HepG2 (cell line): ENCODE data around the gene EIF4EBP3. TPM values are rescaled to one million over a fixed set of nuclear protein-coding genes. Genes with fewer than 3 reads are reported as not detected.

Experiments used
- ATAC-seq: fragments of 200-7000 bp; cut with Tn5 transposase; 3 replicates; pipeline ENCODE4 v1.9.1; 2020; ENCODE audit warnings: mild to moderate bottlenecking, moderate library complexity
- BruUV-seq: library from RNA; stranded (reverse); fragments of 400-500 nt; replicated peaks from 2 replicates; lab custom pipeline; 2021; lab: Mats Ljungman, UMichigan
- CTCF ChIA-PET: fragments of 300-600 bp; formaldehyde crosslinking; extraction: SDS; loops from one replicate; lab custom pipeline; 2021; ENCODE audit warnings: low total read pairs, inconsistent platforms, low intra/inter-chr PET ratio; lab: Yijun Ruan, JAX
- POLR2A ChIA-PET: fragments of 350-600 bp; sonication (Branson Sonifier 250); formaldehyde crosslinking; loops from one replicate; lab custom pipeline; 2020; ENCODE audit warnings: antibody characterized with exemption, inconsistent platforms; lab: Yijun Ruan, JAX
- DNase-seq: peaks from one replicate; pipeline ENCODE4 v3.0.0-alpha.2; 2015; ENCODE audit warnings: low spot score
- FAIRE-seq: peaks from 3 replicates; lab custom pipeline; 2011; peaks lifted over from hg19 to GRCh38; lab: Jason Lieb, UNC
- H2AFZ ChIP-seq: one replicate; pipeline ENCODE4 v1.6.1; 2011; ENCODE audit warnings: low read length, inconsistent platforms
- H3K27ac ChIP-seq: fragments of 300-600 bp; 3 replicates; pipeline ENCODE4 v1.8.0; 2011; ENCODE audit warnings: mixed run types, mild to moderate bottlenecking, mixed read lengths, low read length, inconsistent platforms; ENCODE audit not compliant: insufficient read depth; ENCODE audit errors: extremely low read length
- H3K27me3 ChIP-seq, 2 experiments: fragments of 200-600 bp in 1 of 2; 2 replicates in 1 of 2; 3 replicates in 1 of 2; pipeline versions ENCODE4 v1.6.0 to v1.8.0; 2011; ENCODE audit warnings: low read length in 2 of 2, mild to moderate bottlenecking in 2 of 2, moderate library complexity in 2 of 2, inconsistent platforms in 1 of 2; ENCODE audit not compliant: insufficient read depth in 2 of 2, control insufficient read depth in 1 of 2
- H3K36me3 ChIP-seq, 2 experiments: fragments of 200-600 bp in 1 of 2; replicated peaks in 1 of 2; 2 replicates in 1 of 2; 3 replicates in 1 of 2; pipeline versions ENCODE4 v1.5.1 to v1.8.0; 2011; ENCODE audit warnings: low read length in 2 of 2, inconsistent platforms in 1 of 2; ENCODE audit not compliant: insufficient read depth in 2 of 2, control insufficient read depth in 1 of 2
- H3K4me1 ChIP-seq: 2 replicates; pipeline ENCODE4 v1.5.1; 2012; ENCODE audit warnings: low read length, inconsistent platforms; ENCODE audit not compliant: insufficient read depth
- H3K4me2 ChIP-seq: 2 replicates; pipeline ENCODE4 v1.6.0; 2011; ENCODE audit warnings: low read depth, low read length, inconsistent platforms
- H3K4me3 ChIP-seq, 3 experiments: fragments of 200-600 bp in 1 of 3; sonication (generic), shearing (Covaris generic) in 1 of 3; replicated peaks in 1 of 3; 2 replicates each; pipeline ENCODE4 v1.5.1; 2011 to 2016; ENCODE audit warnings: low read length in 3 of 3, inconsistent platforms in 2 of 3, low read depth in 2 of 3, mild to moderate bottlenecking in 2 of 3, control low read depth in 1 of 3, mixed read lengths in 1 of 3; ENCODE audit not compliant: insufficient read depth in 1 of 3
- H3K79me2 ChIP-seq: one replicate; pipeline ENCODE4 v1.6.1; 2011; ENCODE audit warnings: low read length, inconsistent platforms; ENCODE audit not compliant: insufficient read depth
- H3K9ac ChIP-seq: 2 replicates; pipeline ENCODE4 v1.6.0; 2011; ENCODE audit warnings: mild to moderate bottlenecking, low read depth, low read length, inconsistent platforms; ENCODE audit not compliant: insufficient read depth
- H3K9me3 ChIP-seq: 2 replicates; pipeline ENCODE4 v1.5.1; 2012; ENCODE audit warnings: mild to moderate bottlenecking, low read length
- H4K20me1 ChIP-seq: 2 replicates; pipeline ENCODE4 v1.6.0; 2011; ENCODE audit warnings: inconsistent platforms, mild to moderate bottlenecking, low read length, moderate library complexity; ENCODE audit not compliant: insufficient read depth
- CHD4 ChIP-seq: fragments of 200-600 bp; sonication (generic); IDR thresholded peaks from 2 replicates; pipeline ENCODE4 v1.7.0; 2017; ENCODE audit warnings: mild to moderate bottlenecking, low read length, borderline replicate concordance
- KDM2A ChIP-seq: sonication (generic); formaldehyde crosslinking; IDR thresholded peaks from 2 replicates; pipeline ENCODE4 v1.4.0; 2020; ENCODE audit warnings: low read depth, missing genetic modification reagents, borderline replicate concordance
- KDM5B ChIP-seq: sonication (generic); formaldehyde crosslinking; IDR thresholded peaks from 2 replicates; pipeline ENCODE4 v1.4.0; 2020; ENCODE audit warnings: missing genetic modification reagents, mild to moderate bottlenecking, borderline replicate concordance
- NCOA1 ChIP-seq: sonication (generic); formaldehyde crosslinking; IDR thresholded peaks from 2 replicates; pipeline ENCODE4 v1.9.0; 2021; ENCODE audit warnings: missing genetic modification reagents
- NFIC ChIP-seq: IDR thresholded peaks from 2 replicates; pipeline ENCODE4 v1.6.1; 2012; ENCODE audit warnings: mild to moderate bottlenecking, low read length, inconsistent platforms
- SMAD1 ChIP-seq: sonication (generic); formaldehyde crosslinking; IDR thresholded peaks from 2 replicates; pipeline ENCODE4 v1.4.0; 2020; ENCODE audit warnings: missing genetic modification reagents, low read depth, mild to moderate bottlenecking, borderline replicate concordance
- SP2 ChIP-seq: sonication (generic); formaldehyde crosslinking; IDR thresholded peaks from 2 replicates; pipeline ENCODE4 v1.5.1; 2020; ENCODE audit warnings: mild to moderate bottlenecking, missing genetic modification reagents
- ZFP82 ChIP-seq: sonication (generic); formaldehyde crosslinking; IDR thresholded peaks from 2 replicates; pipeline ENCODE4 v1.5.1; 2020; ENCODE audit warnings: mild to moderate bottlenecking, missing genetic modification reagents, borderline replicate concordance
- ZNF280B ChIP-seq: sonication (generic); formaldehyde crosslinking; IDR thresholded peaks from 2 replicates; pipeline ENCODE4 v1.5.0; 2020; ENCODE audit warnings: missing genetic modification reagents, mild to moderate bottlenecking, borderline replicate concordance
- ZNF543 ChIP-seq: sonication (generic); formaldehyde crosslinking; IDR thresholded peaks from 2 replicates; pipeline ENCODE4 v1.4.0; 2020; ENCODE audit warnings: mild to moderate bottlenecking, missing genetic modification reagents
- ZNF879 ChIP-seq: sonication (generic); formaldehyde crosslinking; IDR thresholded peaks from 2 replicates; pipeline ENCODE4 v1.8.1; 2023; ENCODE audit warnings: missing genetic modification reagents
- WGBS: methylation state at CpG from one replicate; pipeline ENCODE4 v1.1.6; 2017; ENCODE audit warnings: low lambda C conversion rate; 5-methylcytosine and 5-hydroxymethylcytosine counted together
- in situ Hi-C: cut with HindIII; loops from 2 replicates; pipeline ENCODE4 v1.10.0; 2017; ENCODE audit warnings: low pct_unique_long_range_greater_than_20kb; ENCODE audit not compliant: extremely low pct_ligation_motif_present
- intact Hi-C: fragments of 100-400 bp; cut with micrococcal nuclease; formaldehyde crosslinking; loops from one replicate; pipeline ENCODE4 v1.10.0; 2022; ENCODE audit not compliant: unreplicated experiment
- polyA plus RNA-seq, 8 experiments: library from polyadenylated mRNA; depleted of rRNA in 3 of 8; stranded (reverse) in 7 of 8; unstranded in 1 of 8; fragments of >200 nt; fragmentation: Illumina TruSeq in 4 of 8; extraction: Trizol in 4 of 8; gene quantifications; 2 replicates each; pipeline versions ENCODE4 v1.2.1 to v1.2.3, GENCODE V29; 2011 to 2016; ENCODE audit warnings: low read depth in 4 of 8, missing spikeins in 1 of 8, mixed read lengths in 1 of 8; ENCODE audit not compliant: insufficient read depth in 1 of 8
- total RNA-seq, 5 experiments: library from RNA; depleted of rRNA; stranded (reverse); fragments of >200 nt; fragmentation: Illumina TruSeq; extraction: Trizol; gene quantifications; 2 replicates each; pipeline ENCODE4 v1.2.3, GENCODE V29; 2016; ENCODE audit warnings: low read depth in 1 of 5
- TF ChIP-seq, protein P1 (sequence below): sonication (generic); IDR thresholded peaks from 2 replicates; pipeline ENCODE4 v1.6.1; 2016; ENCODE audit warnings: low read depth, borderline replicate concordance

The EIF4EBP3 gene
- total and polyA plus RNA-seq, 2 of the 13 experiments (the other 11 are each of a cell fraction or from before 2014, with no cell fraction given) = 0.61 to 1.7 TPM

DNA sequence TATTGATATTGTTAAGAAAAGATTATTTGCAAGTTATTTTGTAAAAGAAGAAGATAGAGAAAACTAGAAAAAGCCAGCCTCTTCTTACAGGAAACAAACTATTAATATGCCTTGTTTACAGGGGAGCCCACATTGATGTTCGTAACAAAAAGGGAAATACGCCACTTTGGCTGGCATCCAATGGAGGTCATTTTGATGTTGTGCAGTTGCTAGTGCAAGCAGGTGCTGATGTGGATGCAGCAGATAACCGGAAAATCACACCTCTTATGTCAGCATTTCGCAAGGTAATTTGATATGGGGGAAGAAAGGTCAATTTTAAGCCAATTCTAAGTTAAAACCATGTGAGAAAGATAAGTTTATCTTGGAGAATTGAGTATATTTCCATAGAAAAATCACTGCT is 37.6 kb upstream of the EIF4EBP3 start:
- TF ChIP-seq NCOA1 (no peak), CHD4 (no peak), ZNF879 (CRISPR knock-in tag) (no peak), KDM5B (CRISPR knock-in tag) (no peak), ZNF280B (CRISPR knock-in tag) (no peak), ZFP82 (CRISPR knock-in tag) (no peak), NFIC (no peak), ZNF543 (CRISPR knock-in tag) (no peak), KDM2A (CRISPR knock-in tag) (no peak), SMAD1 (CRISPR knock-in tag) (no peak), SP2 (CRISPR knock-in tag) (no peak)
- TF ChIP-seq, protein P1, sequence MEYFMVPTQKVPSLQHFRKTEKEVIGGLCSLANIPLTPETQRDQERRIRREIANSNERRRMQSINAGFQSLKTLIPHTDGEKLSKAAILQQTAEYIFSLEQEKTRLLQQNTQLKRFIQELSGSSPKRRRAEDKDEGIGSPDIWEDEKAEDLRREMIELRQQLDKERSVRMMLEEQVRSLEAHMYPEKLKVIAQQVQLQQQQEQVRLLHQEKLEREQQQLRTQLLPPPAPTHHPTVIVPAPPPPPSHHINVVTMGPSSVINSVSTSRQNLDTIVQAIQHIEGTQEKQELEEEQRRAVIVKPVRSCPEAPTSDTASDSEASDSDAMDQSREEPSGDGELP = no peak

More for the DNA sequence above, 37.6 kb upstream of the EIF4EBP3 start:
- in situ Hi-C loops (no loop called here), intact Hi-C loops (no loop called here)
- no peaks in the 10 kb centered on the region for H3K9me3 ChIP-seq
- DNase-seq (no peak), ATAC-seq (no peak), FAIRE-seq (no peak)
- H3K27me3 ChIP-seq = no peaks in the 10 kb centered on the region
- WGBS = 98% methylated on average over 4 of the region's 4 CpGs
- BruUV-seq = no TSS peak
- no peaks in the 10 kb centered on the region for H3K79me2 ChIP-seq
- no peak overlapping the region for H3K9ac ChIP-seq
- ChIA-PET POLR2A (no interaction called here), CTCF (no interaction called here)
- H3K4me1 ChIP-seq = peaks cover 8% of the 10 kb centered on the region
- no peak overlapping the region for H3K27ac ChIP-seq
- H3K36me3 ChIP-seq = peaks cover 12 to 84% of the 10 kb centered on the region in 2 experiments
- no peak overlapping the region for H3K4me3 ChIP-seq
- no peaks in the 10 kb centered on the region for H4K20me1 ChIP-seq
- no peak overlapping the region for H2AFZ ChIP-seq
- H3K4me2 ChIP-seq = no peak overlapping the region
